PC-3 (cell line): Measurements from ENCODE around the gene ASTN2. TPM values are rescaled to one million over a fixed set of nuclear protein-coding genes. Genes with fewer than 3 reads are reported as not detected.

Experiments
- ATAC-seq: fragments of 200-7000 bp; cut with Tn5 transposase; 2 replicates; pipeline ENCODE4 v1.9.1; 2020; ENCODE audit warnings: mild to moderate bottlenecking, moderate library complexity
- BruUV-seq: library from RNA; stranded (reverse); fragments of 400-500 nt; replicated peaks from 2 replicates; lab custom pipeline; 2021; lab: Mats Ljungman, UMichigan
- CTCF ChIA-PET: fragments of 300-600 bp; sonication (Branson Sonifier 250); formaldehyde crosslinking; loops from one replicate; lab custom pipeline; 2022; ENCODE audit warnings: antibody characterized with exemption; lab: Charles Lee
- POLR2A ChIA-PET: fragments of 300-600 bp; sonication (Branson Sonifier 250); formaldehyde crosslinking; loops from one replicate; lab custom pipeline; 2022; ENCODE audit warnings: antibody characterized with exemption; ENCODE audit not compliant: unreplicated experiment; lab: Charles Lee
- DNase-seq: peaks from one replicate; pipeline ENCODE4 v3.0.0-alpha.2; 2015
- H2AFZ ChIP-seq: fragments of 300-600 bp; sonication (generic); 2 replicates; pipeline ENCODE4 v1.6.0; 2016; ENCODE audit warnings: antibody characterized with exemption, low read length
- H3F3A ChIP-seq: fragments of 300-600 bp; sonication (generic); one replicate; pipeline ENCODE4 v1.6.0; 2017; ENCODE audit warnings: antibody characterized with exemption, low read length, control low read depth, mild to moderate bottlenecking; ENCODE audit not compliant: unreplicated experiment
- H3K27ac ChIP-seq: fragments of 300-600 bp; sonication (generic); 2 replicates; pipeline ENCODE4 v1.5.1; 2016; ENCODE audit warnings: mild to moderate bottlenecking, low read length
- H3K27me3 ChIP-seq: fragments of 300-600 bp; sonication (generic); 2 replicates; pipeline ENCODE4 v1.6.1; 2016; ENCODE audit warnings: low read length, mixed read lengths
- H3K36me3 ChIP-seq: fragments of 300-600 bp; sonication (generic); 2 replicates; pipeline ENCODE4 v1.6.1; 2016; ENCODE audit warnings: low read depth, mixed run types, low read length, mixed read lengths
- H3K4me1 ChIP-seq: fragments of 300-600 bp; sonication (generic); 2 replicates; pipeline ENCODE4 v1.5.1; 2016; ENCODE audit warnings: low read length; ENCODE audit not compliant: insufficient read depth
- H3K4me2 ChIP-seq: fragments of 300-600 bp; sonication (generic); 2 replicates; pipeline ENCODE4 v1.6.0; 2016; ENCODE audit warnings: low read length
- H3K4me3 ChIP-seq: fragments of 300-600 bp; sonication (generic); 2 replicates; pipeline ENCODE4 v1.5.1; 2016; ENCODE audit warnings: mild to moderate bottlenecking, low read length, mixed read lengths
- H3K79me2 ChIP-seq: fragments of 300-600 bp; sonication (generic); 2 replicates; pipeline ENCODE4 v1.6.1; 2017; ENCODE audit warnings: low read length, mixed read lengths
- H3K9ac ChIP-seq: fragments of 300-600 bp; sonication (generic); 2 replicates; pipeline ENCODE4 v1.6.0; 2016; ENCODE audit warnings: mild to moderate bottlenecking, low read length
- H3K9me2 ChIP-seq: fragments of 300-600 bp; sonication (generic); replicated peaks from 2 replicates; pipeline ENCODE4 v1.6.1; 2016; ENCODE audit warnings: mixed run types, low read length, mixed read lengths
- H3K9me3 ChIP-seq: fragments of 300-600 bp; sonication (generic); 2 replicates; pipeline ENCODE4 v1.6.1; 2016; ENCODE audit warnings: low read length, mixed read lengths
- H4K20me1 ChIP-seq: fragments of 300-600 bp; sonication (generic); 2 replicates; pipeline ENCODE4 v1.6.1; 2016; ENCODE audit warnings: low read length, mixed read lengths
- CTCF ChIP-seq: fragments of 300-600 bp; sonication (generic); conservative IDR thresholded peaks from 2 replicates; pipeline ENCODE4 v1.5.1; 2017; ENCODE audit warnings: antibody characterized with exemption, low read depth, mild to moderate bottlenecking, low read length
- EZH2 ChIP-seq: fragments of 300-600 bp; sonication (generic); IDR thresholded peaks from one replicate; pipeline ENCODE4 v1.6.1; 2017; ENCODE audit warnings: antibody characterized with exemption, mild to moderate bottlenecking, low read length; ENCODE audit not compliant: unreplicated experiment
- EZH2phosphoT487 ChIP-seq: fragments of 300-600 bp; sonication (generic); IDR thresholded peaks from 2 replicates; pipeline ENCODE4 v1.6.1; 2018; ENCODE audit warnings: mild to moderate bottlenecking, antibody characterized with exemption, low read length, borderline replicate concordance
- intact Hi-C: fragments of 100-400 bp; cut with micrococcal nuclease; formaldehyde crosslinking; loops from 2 replicates; pipeline ENCODE4 v1.9.0; 2023
- total RNA-seq: library from RNA; depleted of rRNA; stranded (reverse); fragments of >200 nt; gene quantifications from 2 replicates; pipeline ENCODE4 v1.2.3, GENCODE V29; 2014

Gene ASTN2
- total RNA-seq, 1 experiment from 2014 or later: 3.5 TPM

DNA sequence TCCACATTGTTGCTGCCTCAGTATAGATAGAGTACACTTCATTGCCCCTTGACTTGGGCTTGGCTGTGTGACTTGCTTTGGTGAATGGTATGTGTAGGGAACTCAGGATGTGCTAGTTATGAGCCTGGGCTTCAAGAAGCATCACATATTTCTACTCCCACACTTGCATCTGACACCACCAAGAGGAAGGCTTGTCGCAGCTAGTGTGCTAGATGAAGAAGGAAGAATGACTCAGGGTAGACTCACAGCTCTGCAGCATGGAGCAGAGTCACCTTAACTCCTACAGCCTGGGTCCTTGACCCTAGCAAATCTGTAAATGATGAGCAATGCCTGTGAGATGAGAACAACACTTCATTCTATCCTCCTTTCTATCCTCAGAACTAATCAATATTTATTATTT lies 261.8 kb downstream of the ASTN2 start:
- H3F3A ChIP-seq: no peaks in the 10 kb centered on the region
- DNase-seq (peak; percentile 6), ATAC-seq (no peak)
- no peak for TF ChIP-seq EZH2phosphoT487
- TF ChIP-seq CTCF: no peak
- no peak for TF ChIP-seq EZH2
- no peaks in the 10 kb centered on the region for H3K36me3 ChIP-seq
- BruUV-seq: no TSS peak
- H3K9ac ChIP-seq: no peak overlapping the region
- no peaks in the 10 kb centered on the region for H3K9me2 ChIP-seq
- ChIA-PET CTCF (no interaction called here), POLR2A (no interaction called here)
- H3K9me3 ChIP-seq: no peaks in the 10 kb centered on the region
- no peaks in the 10 kb centered on the region for H3K79me2 ChIP-seq
- H3K27ac ChIP-seq: no peak overlapping the region
- intact Hi-C loops: no loop called here
- no peaks in the 10 kb centered on the region for H3K27me3 ChIP-seq
- H3K4me1 ChIP-seq: no peaks in the 10 kb centered on the region
- no peaks in the 10 kb centered on the region for H4K20me1 ChIP-seq
- no peak overlapping the region for H2AFZ ChIP-seq
- H3K4me3 ChIP-seq: no peak overlapping the region
- H3K4me2 ChIP-seq: no peak overlapping the region

DNA sequence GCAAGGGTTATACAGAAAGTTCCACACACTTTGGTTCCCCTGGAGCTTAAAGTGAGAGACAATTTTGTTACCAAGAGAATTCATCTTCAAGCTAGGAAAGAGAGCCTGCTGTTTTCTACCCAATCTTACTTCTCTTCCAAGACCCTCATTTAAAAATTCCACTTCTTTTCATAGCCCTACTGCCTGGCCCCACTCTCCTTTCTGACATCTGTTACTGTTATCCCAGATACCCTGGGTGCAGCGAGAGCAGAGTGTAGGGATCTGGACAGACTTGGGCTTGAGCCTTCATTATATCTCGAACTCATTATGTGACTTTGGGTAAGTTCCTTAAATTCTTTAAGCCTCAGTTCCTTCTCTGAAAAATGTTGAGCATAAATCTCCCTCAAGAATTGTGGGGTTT lies 263.1 kb downstream of the ASTN2 start:
- no peak overlapping the region for H3K4me2 ChIP-seq
- intact Hi-C loops: no loop called here
- DNase-seq: no peak
- H3K27ac ChIP-seq: no peak overlapping the region
- no peak overlapping the region for H3K9ac ChIP-seq
- H3K79me2 ChIP-seq: no peaks in the 10 kb centered on the region
- no peaks in the 10 kb centered on the region for H3K4me1 ChIP-seq
- no peaks in the 10 kb centered on the region for H3K36me3 ChIP-seq
- BruUV-seq: no TSS peak
- ChIA-PET POLR2A (no interaction called here), CTCF (no interaction called here)
- H2AFZ ChIP-seq: no peak overlapping the region
- no peak for ATAC-seq
- H3F3A ChIP-seq: no peaks in the 10 kb centered on the region
- H3K9me2 ChIP-seq: no peaks in the 10 kb centered on the region
- H3K27me3 ChIP-seq: no peaks in the 10 kb centered on the region
- no peak overlapping the region for H3K4me3 ChIP-seq
- H3K9me3 ChIP-seq: no peaks in the 10 kb centered on the region
- TF ChIP-seq EZH2phosphoT487 (no peak), EZH2 (no peak), CTCF (no peak)
- no peaks in the 10 kb centered on the region for H4K20me1 ChIP-seq

DNA sequence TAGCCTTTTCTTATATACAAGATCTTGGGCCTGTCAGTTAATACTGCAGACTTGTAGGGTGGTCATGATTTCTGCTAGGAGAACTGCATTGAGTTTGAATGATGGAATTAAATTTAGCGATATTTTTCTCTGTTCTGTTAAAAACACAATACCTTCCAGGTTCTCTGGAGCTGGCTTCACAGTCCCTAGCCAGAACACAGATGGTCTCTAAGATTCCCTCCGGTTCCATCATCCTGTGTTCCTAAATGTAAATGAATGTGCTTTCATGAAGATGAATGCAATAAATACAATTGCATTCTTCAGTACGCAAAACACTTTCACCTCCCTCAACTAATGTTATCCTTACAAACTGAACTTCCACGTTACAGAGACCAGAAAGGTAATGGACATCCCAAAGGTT lies 264.9 kb downstream of the ASTN2 start:
- no peak for ATAC-seq
- no peak overlapping the region for H2AFZ ChIP-seq
- no peak for TF ChIP-seq CTCF
- no peak for TF ChIP-seq EZH2phosphoT487
- no peak for TF ChIP-seq EZH2
- no peak overlapping the region for H3K27ac ChIP-seq
- no peaks in the 10 kb centered on the region for H4K20me1 ChIP-seq
- no peaks in the 10 kb centered on the region for H3K27me3 ChIP-seq
- H3K9ac ChIP-seq: no peak overlapping the region
- H3K4me2 ChIP-seq: no peak overlapping the region
- H3K36me3 ChIP-seq: no peaks in the 10 kb centered on the region
- intact Hi-C loops: no loop called here
- H3K4me1 ChIP-seq: no peaks in the 10 kb centered on the region
- H3F3A ChIP-seq: no peaks in the 10 kb centered on the region
- CTCF ChIA-PET: no interaction called here
- no peak for DNase-seq
- no TSS peak for BruUV-seq
- no peaks in the 10 kb centered on the region for H3K9me2 ChIP-seq
- H3K79me2 ChIP-seq: no peaks in the 10 kb centered on the region
- H3K4me3 ChIP-seq: no peak overlapping the region
- no peaks in the 10 kb centered on the region for H3K9me3 ChIP-seq
- POLR2A ChIA-PET: no interaction called here
